Panc1 (cell line): ENCODE data around the gene TASOR. TPM values are rescaled to one million over a fixed set of nuclear protein-coding genes. Genes with fewer than 3 reads are reported as not detected.

Experiments
- ATAC-seq: fragments of 200-7000 bp; cut with Tn5 transposase; 2 replicates; pipeline ENCODE4 v1.9.1; 2020; ENCODE audit warnings: mild to moderate bottlenecking, moderate library complexity
- BruUV-seq: library from RNA; stranded (reverse); fragments of 400-500 nt; replicated peaks from 2 replicates; lab custom pipeline; 2021; lab: Mats Ljungman, UMichigan
- CTCF ChIA-PET: fragments of 300-600 bp; sonication (Branson Sonifier 250); formaldehyde crosslinking; loops from one replicate; lab custom pipeline; 2022; ENCODE audit warnings: antibody characterized with exemption; lab: Charles Lee
- POLR2A ChIA-PET: fragments of 300-600 bp; sonication (Branson Sonifier 250); formaldehyde crosslinking; loops from one replicate; lab custom pipeline; 2022; ENCODE audit warnings: antibody characterized with exemption; lab: Charles Lee
- DNase-seq: peaks from one replicate; pipeline ENCODE4 v3.0.0-alpha.2; 2010; ENCODE audit warnings: low read depth, low spot score
- H3K27ac ChIP-seq: 2 replicates; pipeline ENCODE4 v1.5.1; 2011; ENCODE audit warnings: mild to moderate bottlenecking, low read length, inconsistent platforms
- H3K27me3 ChIP-seq: fragments of 200-500 bp; sonication (Bioruptor generic); 2 replicates; pipeline ENCODE4 v1.6.0; 2014; ENCODE audit warnings: low read length, inconsistent platforms; ENCODE audit not compliant: control insufficient read depth, insufficient read depth
- H3K36me3 ChIP-seq: fragments of 200-500 bp; sonication (Bioruptor generic); 2 replicates; pipeline ENCODE4 v1.5.1; 2014; ENCODE audit warnings: inconsistent platforms, mild to moderate bottlenecking, low read length, moderate library complexity; ENCODE audit not compliant: control insufficient read depth, insufficient read depth
- H3K4me1 ChIP-seq: 2 replicates; pipeline ENCODE4 v1.5.1; 2011; ENCODE audit warnings: inconsistent platforms, mild to moderate bottlenecking, low read length, moderate library complexity; ENCODE audit not compliant: control insufficient read depth, insufficient read depth
- H3K4me3 ChIP-seq, 2 experiments: 2 replicates each; pipeline ENCODE4 v1.5.1; 2011 to 2012; ENCODE audit warnings: low read depth in 2 of 2, low read length in 2 of 2, mild to moderate bottlenecking in 2 of 2, inconsistent platforms in 1 of 2, moderate library complexity in 1 of 2
- H3K9me3 ChIP-seq: fragments of 200-500 bp; sonication (Bioruptor generic); 2 replicates; pipeline ENCODE4 v1.5.1; 2014; ENCODE audit warnings: low read depth, mild to moderate bottlenecking, inconsistent platforms, low read length, moderate library complexity; ENCODE audit not compliant: control insufficient read depth, insufficient read depth
- CTCF ChIP-seq: fragments of 450-650 bp; IDR thresholded peaks from 2 replicates; pipeline ENCODE4 v1.5.1; 2017; ENCODE audit warnings: mild to moderate bottlenecking
- POLR2AphosphoS5 ChIP-seq: IDR thresholded peaks from 2 replicates; pipeline ENCODE4 v1.6.1; 2012; ENCODE audit warnings: mild to moderate bottlenecking, low read depth, low read length, moderate library complexity
- REST ChIP-seq, 2 experiments: IDR thresholded peaks; 2 replicates each; pipeline ENCODE4 v1.6.1; 2011 to 2012; ENCODE audit warnings: low read depth in 2 of 2, control low read depth in 1 of 2, low read length in 1 of 2, mild to moderate bottlenecking in 1 of 2, moderate library complexity in 1 of 2; ENCODE audit not compliant: insufficient read depth in 1 of 2
- SIN3A ChIP-seq: IDR thresholded peaks from 2 replicates; pipeline ENCODE4 v1.6.1; 2012; ENCODE audit warnings: low read depth, mild to moderate bottlenecking, low read length, moderate library complexity, borderline replicate concordance; ENCODE audit not compliant: insufficient read depth
- TCF7L2 ChIP-seq: IDR thresholded peaks from 2 replicates; pipeline ENCODE4 v1.6.1; 2011; ENCODE audit warnings: mild to moderate bottlenecking, low read depth, low read length, inconsistent platforms
- in situ Hi-C: cut with HindIII; loops from 2 replicates; pipeline ENCODE4 v1.10.0; 2016; ENCODE audit warnings: low sequenced_read_pairs, low pct_unique_long_range_greater_than_20kb
- intact Hi-C: fragments of 100-400 bp; cut with micrococcal nuclease; formaldehyde crosslinking; loops from one replicate; pipeline ENCODE4 v1.10.0; 2022; ENCODE audit not compliant: unreplicated experiment
- total RNA-seq: library from RNA; stranded (reverse); gene quantifications from one replicate; pipeline ENCODE4 v1.2.1, GENCODE V29; 2021; ENCODE audit not compliant: unreplicated experiment

The TASOR gene
- total RNA-seq, 1 experiment from 2014 or later: 55.6 TPM

- no peaks in the 10 kb centered on the region; the same call in 1 of the 2 replicates for H3K36me3 ChIP-seq
- ChIA-PET CTCF (interaction anchor here (0.7 kb wide), 1 partner anchor 125 kb away, joined by 5 read pairs; no protein-coding TSS in a partner anchor), POLR2A (interaction anchor here (0.6 kb wide), 2 partner anchors 20 to 38 kb away, joined by 6 to 7 read pairs; no protein-coding TSS in a partner anchor)
- H3K27me3 ChIP-seq: no peaks in the 10 kb centered on the region
- no peak for DNase-seq
- H3K4me3 ChIP-seq: no peak overlapping the region
- no peaks in the 10 kb centered on the region; the same call in 1 of the 2 replicates for H3K4me1 ChIP-seq
- no TSS peak for BruUV-seq
- no peak overlapping the region for H3K27ac ChIP-seq
- no peaks in the 10 kb centered on the region for H3K9me3 ChIP-seq
- intact Hi-C loops (no loop called here), in situ Hi-C loops (no loop called here)
- ATAC-seq: no peak
- TF ChIP-seq REST (IDR thresholded peaks at IDR 0.05; ENCODE audit: insufficient read depth in 1 of 2, low read depth in 2 of 2, low read length in 1 of 2): no peak
- TF ChIP-seq CTCF: no peak
- TF ChIP-seq SIN3A: no peak
- no peak for TF ChIP-seq TCF7L2
- TF ChIP-seq POLR2AphosphoS5: no peak
Measured at GRCh38 chr3:56673781-56674457, 9.1 kb downstream of the TASOR start.

GRCh38 chr3:56667973-56668579 is 15.0 kb downstream of the TASOR start:
- Histone ChIP-seq H3K4me3 (no peak overlapping the region), H3K4me1 (no peaks in the 10 kb centered on the region), H3K9me3 (no peaks in the 10 kb centered on the region), H3K27ac (no peak overlapping the region), H3K36me3 (peaks cover 21% of the 10 kb centered on the region), H3K27me3 (no peaks in the 10 kb centered on the region)
- TF ChIP-seq TCF7L2: no peak
- no peak for TF ChIP-seq POLR2AphosphoS5
- TF ChIP-seq SIN3A: no peak
- no peak for TF ChIP-seq CTCF
- no peak for TF ChIP-seq REST (IDR thresholded peaks at IDR 0.05; ENCODE audit: insufficient read depth in 1 of 2, low read depth in 2 of 2, low read length in 1 of 2)
- ATAC-seq (no peak), DNase-seq (no peak)
- POLR2A ChIA-PET: no interaction called here
- no TSS peak for BruUV-seq
- intact Hi-C loops (no loop called here), in situ Hi-C loops (no loop called here)
- CTCF ChIA-PET: no interaction called here
